ENCODE measurements around the gene NSD1.

Gene NSD1

DNA sequence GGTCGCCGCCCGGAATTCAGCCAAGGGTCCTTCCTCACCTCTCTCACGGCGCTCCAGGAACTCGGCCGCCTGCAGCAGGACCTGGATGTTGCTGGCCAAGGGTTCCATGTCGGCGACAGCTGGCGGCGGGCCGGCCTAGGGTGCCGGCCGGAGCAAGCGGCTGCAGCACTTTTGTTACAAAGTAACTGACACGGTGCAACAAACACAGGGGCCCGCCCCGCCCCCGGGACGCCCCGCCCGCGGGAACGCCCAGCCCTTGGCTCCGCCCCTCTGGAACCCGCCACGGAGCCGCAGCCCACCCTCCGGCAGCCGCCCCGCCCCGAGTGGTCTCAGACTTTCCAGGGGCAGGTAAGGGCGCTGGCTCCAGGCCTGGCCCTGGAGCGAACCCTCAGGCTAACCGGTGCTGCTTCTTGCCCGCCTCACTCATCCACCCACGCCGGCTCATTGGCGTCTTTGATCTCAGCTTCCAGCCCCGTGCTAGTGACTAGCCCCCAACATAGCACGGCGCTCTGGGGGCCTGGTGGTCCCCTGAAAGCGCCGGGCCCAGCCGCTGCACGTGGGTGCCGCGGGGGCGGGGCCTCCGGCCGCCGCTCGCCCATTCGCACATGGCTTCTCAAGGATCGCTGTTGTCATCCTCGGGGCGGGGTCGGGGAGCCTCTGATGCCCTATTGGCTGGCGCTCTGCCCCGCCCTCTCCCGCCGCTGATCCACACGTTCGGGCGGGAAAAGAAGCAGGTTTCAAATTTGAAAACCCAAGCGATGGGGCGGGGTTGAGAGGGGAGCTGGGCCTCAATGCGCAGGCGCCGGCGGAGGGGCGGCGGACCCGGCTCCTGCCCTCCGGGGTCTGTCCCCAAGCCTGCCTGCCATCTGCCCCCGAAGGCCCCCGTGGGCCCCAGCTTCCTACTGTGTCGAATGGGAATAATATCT lies 178.4 kb downstream of the NSD1 start, which contains the start of gene MXD3:
MXD3 (minus strand) TSS at position 176 of the 926 bp plus-strand sequence; CDS start at position 108, 68 bp downstream.
- peak; percentile 95 for DNase-seq

DNA sequence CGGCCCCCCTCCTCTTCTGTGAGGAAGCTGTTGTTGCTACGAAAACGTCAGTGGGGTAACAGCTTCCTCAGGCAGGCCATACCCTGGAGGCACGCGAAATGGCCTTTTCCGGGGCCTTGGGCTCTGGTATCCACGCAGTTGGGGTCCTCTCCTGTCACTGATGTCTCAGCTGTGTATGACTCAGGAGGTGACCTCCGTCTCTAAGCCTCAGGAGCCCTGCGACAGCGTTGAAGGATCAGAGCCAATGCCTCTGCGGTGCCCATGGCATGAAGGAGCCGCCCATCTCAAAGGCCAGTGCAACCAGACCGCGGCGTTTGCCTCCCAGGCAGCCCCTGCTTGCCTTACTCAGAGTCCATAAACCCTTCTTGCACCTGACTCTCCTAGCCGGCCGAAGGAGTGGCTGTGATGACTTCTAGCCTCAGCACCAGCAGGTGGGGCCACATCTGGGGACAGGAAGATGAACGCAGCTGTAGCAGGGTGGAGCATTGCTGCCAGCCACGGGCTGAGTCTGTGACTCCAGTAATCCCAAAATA lies 179.1 kb downstream of the NSD1 start:
- DNase-seq: no peak

DNA sequence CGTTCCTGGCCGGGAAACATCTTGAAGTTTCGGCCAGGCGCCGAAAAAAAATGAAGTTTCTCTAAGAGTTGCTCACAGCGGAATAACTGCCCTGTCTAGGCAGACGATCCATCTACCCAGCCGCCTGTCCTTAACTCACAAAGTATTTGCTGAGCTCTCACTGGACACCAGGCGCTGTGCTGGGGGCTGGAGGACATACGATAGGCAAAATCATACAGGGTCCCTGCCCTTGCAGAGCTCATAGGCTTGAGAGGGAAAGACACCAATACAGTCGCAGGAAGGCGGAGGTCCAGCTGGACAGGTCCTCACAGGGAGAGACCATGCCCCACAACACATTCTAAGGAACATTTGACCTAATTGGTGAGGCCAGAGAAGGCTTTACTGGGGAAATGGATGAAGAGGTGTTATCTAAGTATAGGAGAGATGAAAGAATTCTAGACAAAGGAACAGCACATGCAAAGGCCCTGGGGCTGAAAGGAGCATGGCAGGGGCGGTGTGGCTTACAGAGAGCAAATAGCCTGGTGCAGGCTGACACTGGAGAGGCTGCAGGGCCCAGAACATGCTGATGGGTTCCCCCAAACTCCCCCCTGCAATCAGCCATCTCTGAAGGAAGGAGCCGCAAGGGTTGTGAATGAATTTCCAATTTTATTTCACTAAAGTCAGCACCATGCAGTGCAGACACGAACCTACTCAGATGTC lies 180.1 kb downstream of the NSD1 start:
- DNase-seq: no peak

DNA sequence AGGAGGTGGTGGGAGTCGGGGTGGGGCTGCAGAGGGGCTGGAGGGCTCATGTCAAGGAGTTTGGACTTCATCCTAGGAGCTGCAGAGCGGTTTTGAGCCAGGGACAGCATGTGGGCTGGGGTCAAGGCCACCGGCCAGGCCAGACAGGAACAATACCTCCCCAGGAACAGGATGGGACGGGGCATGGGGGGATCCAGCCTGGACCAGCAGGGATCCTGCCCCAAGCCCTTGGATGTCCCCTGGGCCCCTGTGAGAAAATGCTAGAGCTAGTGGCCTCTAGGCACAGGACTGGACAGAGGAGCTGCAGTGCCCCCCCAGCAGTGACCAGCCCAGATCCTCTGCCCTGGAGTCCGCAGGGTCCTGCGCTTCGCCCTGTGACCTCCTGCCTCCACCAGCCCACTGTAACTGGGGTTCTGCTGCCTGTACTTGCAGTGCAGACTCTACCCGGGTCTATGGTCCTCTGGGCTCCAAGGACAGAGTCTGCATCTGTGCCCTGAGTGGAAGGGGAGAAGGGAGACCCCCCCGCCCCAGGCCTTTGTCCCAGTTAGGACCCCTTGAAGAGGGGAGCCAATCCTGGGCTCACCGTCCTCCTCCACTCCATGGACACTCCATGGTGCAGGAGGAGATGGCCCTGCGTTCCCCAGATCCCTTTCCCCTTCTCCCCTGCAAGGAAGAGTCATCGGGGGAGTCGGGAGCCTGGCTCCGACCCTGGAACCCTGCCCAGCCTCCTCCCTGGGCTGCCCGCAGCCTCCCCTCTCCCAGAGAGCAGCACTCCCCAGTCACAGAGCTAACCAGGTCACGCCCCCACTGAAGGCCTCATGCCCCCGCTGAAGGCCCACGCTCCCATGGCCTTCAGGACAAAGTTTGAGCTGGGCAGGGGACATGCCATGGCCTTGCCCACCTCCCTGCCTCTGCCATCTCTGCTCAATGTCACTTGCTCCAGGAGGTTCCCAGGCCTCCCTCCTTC lies 181.1 kb downstream of the NSD1 start:
- DNase-seq: no peak

DNA sequence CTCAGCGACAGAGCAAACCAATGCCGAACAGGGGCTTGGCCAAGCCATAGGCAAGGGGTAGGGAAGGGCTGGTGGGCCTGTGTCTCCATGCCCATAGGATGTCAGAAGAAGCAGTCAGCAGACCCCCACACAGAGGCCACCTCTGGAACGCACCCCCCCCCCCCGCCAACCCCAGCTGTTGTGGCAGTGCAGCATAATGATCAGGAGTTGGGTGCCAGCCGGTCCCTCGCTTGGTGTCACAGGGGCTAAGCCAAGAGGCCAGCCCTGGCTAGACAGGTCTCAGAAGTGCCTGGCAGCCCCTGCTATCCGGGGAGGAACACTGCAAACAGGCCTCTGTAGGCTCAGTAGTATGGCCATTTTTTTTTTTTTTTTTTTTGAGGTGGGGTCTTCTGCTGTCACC lies 181.8 kb downstream of the NSD1 start:
- no peak for DNase-seq

DNA sequence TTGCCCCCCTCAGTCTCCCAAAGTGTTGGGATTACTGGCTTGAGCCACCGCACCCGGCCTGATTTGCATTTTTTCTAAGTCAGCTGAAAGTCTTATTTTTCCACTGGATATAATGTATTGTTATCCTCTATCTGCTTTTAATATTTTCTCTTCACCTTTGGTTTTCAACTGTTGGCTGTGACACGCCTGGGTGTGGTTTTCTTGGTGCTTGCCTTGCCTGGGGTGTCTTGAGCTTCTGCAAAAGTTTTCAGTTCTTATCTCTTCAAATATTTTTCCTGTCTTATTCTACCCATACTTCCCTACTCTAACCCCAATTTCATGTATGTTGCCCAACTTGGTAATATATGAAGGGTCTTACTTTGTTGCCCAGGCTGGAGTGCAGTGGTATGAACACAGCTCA lies 182.4 kb downstream of the NSD1 start:
- no peak for DNase-seq

DNA sequence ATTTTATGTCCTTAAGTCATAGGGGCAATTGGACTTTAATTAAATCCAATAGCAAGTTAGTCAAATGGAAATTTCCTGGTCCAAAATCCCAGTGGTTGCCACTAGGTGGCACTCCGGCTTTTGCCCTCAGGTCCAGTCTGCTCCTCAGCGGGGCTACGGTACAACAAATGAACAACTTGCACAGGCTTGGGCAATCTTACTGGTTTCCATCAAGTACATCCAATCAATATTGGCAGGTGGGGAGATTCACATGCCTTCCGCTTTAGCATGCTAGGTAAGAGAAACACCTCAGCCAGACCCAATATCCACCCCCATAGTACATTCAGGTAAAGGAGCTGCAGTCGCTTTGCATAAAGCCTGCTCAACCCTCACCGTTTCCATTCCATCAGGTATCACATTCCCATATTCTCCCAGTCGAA lies 184.4 kb downstream of the NSD1 start:
- peak; percentile 76 for DNase-seq

DNA sequence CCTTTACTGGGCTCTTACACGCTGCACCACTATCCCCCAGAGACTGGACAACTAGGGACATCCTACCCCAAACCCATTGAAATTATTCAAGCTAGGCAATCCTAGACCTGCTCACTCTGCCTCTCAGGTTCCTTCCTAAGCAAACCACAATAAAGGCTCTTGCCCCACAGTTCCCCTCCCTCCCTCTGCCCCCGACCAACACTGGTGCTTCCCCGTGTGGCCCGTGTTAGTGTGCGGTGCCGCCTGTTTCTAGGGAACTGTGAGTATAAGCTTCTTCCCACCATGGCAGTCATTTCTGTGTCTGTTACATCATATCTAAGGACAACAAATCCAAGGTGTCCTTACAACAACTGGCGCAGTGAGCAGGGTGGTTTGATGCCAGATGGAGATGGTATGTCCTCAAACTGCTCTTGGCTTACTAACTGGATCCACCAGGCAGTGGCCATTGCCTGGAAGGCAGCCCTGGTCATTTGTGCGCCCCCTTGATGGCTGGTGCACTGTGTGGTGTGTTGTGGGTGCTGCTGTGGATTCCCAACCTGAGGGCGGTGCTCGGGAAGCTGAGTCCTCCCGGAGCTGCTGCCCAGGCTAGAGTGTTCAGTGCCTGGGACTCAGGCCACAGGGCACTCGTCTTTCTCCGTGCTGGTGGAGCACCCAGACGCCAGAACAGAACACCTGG lies 186.5 kb downstream of the NSD1 start:
- no peak for DNase-seq

DNA sequence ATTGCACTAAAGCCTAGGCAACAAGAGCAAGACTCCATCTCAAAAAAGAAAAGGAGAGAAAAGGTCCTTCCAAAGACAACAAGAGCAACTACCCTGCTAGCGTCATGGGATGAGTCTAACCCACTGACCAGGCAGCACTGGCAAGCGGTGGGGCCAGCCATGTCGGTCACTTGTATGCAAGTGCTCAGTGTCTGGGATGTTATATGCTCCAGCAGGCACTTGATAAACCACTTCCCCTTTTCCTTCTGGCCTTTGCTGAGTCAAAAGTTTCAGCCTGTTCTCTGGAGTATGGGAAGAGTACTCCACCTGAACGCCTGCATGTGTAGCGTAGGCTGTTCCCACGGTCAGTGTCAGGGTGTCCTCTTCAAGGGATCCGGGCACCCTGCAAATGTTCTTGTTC lies 187.3 kb downstream of the NSD1 start:
- no peak for DNase-seq

DNA sequence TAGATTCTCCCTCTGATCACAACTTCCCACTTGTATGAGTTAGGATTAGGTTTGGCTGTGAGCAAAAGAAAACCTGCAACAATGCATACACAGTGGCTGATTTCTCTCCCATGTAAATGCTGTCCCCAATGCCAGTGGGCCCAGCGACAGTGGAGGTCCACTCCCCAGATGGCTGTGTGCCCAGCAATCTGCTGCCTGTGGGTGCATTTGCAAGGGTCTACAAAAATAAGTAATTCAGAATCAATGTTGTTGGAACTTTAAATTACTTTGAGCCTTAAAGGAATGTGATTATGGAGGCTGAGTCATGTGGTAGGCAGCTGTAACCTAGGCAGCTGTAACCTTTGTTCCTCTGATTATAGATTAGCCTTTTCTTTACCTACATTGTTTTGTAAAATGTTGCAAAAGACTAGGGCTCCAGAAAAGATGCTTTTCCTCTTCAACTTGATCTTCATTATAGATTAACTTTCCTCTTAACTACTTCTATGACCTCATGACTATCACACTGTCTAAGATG lies 192.4 kb downstream of the NSD1 start:
- no peak for DNase-seq

DNA sequence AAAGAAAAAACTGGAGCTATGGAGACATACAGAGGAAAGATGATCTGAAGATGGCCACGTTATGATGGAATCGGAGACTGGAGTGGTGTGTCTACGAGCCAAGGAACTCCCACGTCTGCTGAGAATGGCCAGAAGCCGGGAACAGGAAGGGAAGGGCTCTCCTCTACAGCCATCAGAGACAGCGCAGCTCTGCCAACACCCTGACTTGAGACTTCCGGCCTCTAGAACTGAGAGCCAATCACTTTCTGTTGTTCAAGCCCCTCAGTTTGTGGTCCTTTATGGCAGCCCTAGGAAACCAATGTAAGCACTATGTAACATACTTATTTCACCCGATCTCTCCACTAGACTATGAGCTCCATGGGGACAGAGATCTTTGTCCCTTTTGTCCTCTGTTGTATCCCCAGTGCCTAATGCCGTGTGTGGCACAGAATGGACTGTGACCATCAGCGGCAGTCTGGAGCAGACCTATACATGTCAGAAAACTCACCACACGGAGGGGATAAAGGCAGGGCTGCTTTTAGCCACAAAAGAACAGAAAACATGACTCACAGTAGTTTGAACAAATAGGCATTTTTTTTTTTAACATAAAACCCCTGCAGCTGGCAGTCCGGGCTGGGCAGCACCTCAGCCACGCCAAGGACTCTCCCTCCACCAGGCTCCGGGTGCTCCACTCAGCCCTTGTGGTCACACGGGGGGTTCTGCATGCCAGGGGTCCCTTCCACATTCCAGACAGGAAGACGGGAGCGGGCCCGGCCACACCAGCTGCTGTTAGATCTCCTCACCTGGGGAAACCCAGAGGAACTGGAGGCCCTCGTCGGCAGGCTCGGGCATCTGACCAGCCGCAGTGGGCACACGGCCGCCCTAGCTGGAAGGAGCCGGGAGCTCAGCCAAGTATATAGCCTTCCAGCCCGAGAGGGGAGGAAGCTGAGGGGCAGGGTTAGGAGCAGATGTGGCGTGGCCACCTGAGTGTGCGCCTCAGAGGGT lies 194.3 kb downstream of the NSD1 start:
- no peak for DNase-seq

DNA sequence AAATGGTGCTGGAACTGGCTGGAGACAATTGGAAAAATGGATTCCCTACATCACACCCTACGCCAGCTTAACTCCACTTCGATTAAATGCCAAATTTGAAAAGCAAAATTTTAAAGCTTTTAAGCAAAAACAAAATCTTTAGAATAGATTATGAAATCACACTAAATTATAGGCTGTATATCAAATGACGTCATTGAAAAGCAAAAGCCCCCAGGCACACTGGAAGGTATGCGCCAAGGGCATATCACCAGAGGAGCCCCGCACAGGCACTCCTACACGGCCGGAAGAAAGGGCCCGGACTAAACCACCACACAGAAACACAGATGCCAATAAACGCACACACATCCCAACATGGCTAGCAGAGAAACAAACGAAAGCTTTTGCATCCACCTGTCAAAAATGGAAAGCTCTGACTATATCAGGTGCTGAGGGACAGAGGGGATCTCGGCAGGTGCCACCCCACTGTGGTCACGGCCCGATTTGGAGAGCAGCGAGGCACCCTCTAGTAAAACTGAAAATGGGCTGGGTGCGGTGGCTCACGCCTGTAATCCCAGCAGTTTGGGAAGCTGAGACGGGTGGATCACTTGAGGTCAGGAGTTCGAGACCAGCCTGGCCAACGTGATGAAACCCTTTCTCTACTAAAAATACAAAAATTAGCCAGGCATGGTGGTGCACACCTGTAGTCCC lies 195.1 kb downstream of the NSD1 start:
- DNase-seq: no peak

DNA sequence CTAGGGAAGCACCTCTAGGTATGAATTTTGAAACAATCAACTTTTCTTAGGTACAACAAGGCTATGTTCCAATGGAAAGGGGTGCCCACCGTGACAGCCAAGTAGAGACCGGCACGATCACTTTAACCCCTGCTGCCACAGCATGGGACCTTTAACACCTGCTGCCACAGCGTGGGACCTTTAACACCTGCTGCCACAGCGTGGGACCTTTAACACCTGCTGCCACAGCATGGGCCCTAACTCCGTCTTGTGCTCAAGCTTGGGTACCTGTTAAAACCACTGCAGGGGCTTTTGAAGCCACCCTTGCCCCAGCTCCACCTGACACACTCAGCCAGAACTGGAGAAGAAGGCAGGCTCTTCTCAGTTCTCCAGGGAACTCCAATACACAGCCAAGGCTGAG lies 196.3 kb downstream of the NSD1 start:
- no peak for DNase-seq

DNA sequence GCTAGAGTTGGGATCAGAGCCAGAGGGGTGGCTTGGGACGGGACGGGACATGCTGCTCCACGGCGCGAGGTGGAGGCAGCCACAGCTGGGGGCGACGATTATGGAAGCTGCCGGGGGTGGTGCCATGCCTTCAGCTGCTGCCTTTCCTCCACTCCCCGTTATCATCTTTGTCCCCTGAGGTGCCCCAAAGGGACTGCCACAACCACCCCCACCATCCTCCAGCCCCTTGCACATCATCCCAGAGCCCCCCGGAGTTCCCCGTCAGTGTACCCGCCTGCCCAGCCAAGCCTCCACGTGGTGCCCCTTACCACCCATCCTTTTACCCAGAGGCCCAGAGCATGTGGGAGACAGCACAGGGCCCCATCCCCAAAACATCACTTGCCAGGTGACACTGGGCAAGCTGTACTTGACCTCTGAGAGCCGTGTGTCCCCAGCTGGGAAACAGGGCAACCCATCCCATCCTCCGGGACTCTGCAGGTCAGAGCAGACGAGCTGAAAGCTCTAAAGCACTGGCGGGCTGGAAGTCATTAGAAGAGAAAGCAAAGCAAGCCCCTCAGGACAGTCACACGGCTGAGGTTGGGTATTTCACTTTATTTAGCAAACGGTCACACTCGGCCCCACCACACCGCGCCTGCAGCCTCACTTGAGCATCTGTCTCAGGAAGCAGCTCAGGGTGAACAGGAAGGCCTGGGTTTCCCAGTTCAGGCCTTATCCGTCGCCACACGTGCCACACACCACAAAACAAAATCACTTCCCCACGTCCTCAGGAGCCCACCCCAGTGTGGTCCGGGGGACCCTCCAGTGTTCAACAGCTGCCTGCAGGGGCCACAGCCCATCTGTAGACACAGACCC lies 197.6 kb downstream of the NSD1 start:
- no peak for DNase-seq

DNA sequence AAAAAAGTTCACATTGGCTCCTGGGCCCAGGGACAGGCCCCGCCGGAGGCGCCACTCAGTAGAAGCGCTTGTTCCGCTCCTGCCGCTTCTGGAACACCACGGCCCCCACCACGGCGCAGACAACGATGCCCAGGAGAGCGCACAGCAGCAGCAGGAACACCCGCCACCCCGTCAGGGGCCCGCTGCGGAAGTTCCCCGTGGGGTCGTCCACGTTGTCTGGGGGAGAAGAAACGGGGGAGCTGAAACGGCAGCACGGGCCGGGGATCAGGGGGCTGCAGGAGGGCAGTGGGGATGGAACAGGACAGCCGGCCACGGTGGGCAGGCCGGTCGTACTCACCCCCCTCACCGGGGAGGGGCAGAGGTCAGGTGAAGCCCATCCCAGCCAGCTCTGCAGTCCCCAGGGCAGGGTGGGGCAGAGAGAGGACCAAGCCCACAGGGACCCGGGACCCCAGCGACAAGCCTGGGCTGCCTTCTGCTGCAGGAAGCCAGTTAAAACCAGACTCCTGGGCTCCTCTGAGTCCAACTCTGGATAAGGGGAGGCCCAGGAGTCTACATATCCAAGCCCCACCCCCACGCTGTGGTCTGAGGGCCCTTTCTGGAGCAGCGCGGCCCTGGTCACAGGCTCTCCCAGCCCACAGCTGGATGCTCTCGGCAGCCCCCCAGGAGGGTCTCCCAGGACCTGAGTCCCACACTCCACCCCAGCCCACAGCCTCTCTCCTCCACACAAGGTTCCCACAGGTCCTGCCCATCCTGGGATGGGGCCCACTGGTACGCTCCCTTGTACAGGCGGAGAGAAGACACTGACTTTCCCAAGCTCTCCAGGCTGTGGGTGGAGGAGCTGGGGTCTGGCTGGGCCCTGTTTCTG lies 198.7 kb downstream of the NSD1 start:
- no peak for DNase-seq

DNA sequence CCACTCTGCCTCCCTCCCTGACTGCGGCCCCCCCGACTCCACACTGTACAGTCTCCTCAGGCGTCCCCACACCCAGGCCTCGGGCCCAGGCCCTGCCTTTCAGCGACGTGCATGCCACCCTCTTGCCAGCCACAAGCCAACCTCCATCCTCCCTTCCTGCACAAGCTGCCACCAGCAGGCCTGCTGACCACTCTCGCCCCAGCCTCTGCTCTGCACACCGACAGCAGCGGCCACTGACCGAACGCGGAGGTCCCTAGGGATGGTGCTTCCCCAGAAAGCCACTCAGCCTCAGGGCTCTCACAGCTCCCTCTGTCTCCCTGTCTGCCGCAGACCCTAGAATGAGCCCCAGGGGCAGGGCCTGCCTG lies 199.3 kb downstream of the NSD1 start:
- no peak for DNase-seq

DNA sequence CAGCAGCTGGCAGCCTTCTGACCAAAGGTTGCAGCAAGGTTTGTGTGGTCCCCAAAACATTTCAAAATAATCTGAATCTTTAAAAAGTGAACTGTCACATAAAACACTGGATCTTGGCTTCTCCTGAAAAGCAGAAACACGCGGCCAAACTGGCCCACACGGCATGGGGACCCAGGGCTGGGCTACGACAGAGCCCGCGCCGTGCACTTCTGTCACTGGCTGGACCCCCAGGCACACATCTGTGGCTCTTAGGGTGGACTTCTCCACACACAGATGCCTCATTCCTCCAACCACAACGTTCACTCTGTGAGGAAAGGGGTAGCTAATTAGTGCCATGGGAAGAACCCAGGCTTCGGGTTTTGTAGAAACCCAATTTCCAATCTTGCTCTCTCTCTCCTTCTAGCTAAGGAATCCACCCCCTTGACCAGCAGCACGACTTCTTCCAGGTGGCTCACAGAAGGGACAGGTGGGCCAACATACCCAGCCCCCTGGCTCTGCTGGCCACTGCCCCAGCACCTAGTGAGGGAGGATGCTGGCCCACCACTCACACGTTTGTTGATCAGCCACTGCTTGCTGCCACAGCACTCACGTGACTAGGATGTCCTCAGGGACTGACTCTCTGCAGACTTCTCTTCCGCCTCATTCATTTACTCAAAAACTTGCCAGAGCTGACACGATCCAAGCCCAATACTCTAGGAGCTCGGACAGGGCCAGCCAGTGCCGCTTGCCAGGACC lies 200.0 kb downstream of the NSD1 start:
- no peak for DNase-seq

Data from activated CD4-positive, alpha-beta T cell treated with anti-CD3 and anti-CD28 coated beads, Interleukin-2, amount 50 U/mL, for 1 hour (primary cell).